Choroid plexus epithelial cell (primary cell): ENCODE measurements around the gene AVPI1.

ENCODE experiments used
- DNase-seq: peaks from one replicate; pipeline ENCODE4 v3.0.0-alpha.2; 2010; ENCODE audit warnings: low read depth
- H3K4me3 ChIP-seq: 2 replicates; pipeline ENCODE4 v1.5.1; 2011; ENCODE audit warnings: low read depth, mild to moderate bottlenecking, control low read depth, low read length, moderate library complexity
- TF ChIP-seq, protein P1 (sequence below): conservative IDR thresholded peaks from 2 replicates; pipeline ENCODE4 v1.5.1; 2011; ENCODE audit warnings: low read depth, mild to moderate bottlenecking, control low read depth, inconsistent platforms, low read length, moderate library complexity

AVPI1 gene

DNA sequence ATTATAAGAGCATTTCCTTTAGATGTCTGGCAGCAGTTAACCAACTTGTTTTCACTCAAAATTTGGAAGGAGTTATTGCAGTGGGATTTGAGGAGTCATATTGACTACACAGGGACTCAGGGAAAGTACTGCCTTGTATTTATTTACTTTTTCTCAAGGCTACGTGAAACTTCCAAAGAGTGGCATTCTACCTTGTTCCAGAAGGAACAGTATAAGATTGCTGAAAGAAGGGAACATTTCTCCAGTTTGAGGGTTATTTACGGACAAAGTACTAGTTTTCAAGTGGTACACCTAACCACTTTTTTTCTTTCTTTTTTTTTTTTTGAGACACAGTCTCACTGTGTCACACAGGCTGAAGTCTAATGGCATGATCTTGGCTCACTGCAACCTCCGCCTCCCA lies 58.8 kb downstream of the AVPI1 start:
- TF ChIP-seq, protein P1, sequence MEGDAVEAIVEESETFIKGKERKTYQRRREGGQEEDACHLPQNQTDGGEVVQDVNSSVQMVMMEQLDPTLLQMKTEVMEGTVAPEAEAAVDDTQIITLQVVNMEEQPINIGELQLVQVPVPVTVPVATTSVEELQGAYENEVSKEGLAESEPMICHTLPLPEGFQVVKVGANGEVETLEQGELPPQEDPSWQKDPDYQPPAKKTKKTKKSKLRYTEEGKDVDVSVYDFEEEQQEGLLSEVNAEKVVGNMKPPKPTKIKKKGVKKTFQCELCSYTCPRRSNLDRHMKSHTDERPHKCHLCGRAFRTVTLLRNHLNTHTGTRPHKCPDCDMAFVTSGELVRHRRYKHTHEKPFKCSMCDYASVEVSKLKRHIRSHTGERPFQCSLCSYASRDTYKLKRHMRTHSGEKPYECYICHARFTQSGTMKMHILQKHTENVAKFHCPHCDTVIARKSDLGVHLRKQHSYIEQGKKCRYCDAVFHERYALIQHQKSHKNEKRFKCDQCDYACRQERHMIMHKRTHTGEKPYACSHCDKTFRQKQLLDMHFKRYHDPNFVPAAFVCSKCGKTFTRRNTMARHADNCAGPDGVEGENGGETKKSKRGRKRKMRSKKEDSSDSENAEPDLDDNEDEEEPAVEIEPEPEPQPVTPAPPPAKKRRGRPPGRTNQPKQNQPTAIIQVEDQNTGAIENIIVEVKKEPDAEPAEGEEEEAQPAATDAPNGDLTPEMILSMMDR = no peak
- DNase-seq = no peak
- no peak overlapping the region for H3K4me3 ChIP-seq

DNA sequence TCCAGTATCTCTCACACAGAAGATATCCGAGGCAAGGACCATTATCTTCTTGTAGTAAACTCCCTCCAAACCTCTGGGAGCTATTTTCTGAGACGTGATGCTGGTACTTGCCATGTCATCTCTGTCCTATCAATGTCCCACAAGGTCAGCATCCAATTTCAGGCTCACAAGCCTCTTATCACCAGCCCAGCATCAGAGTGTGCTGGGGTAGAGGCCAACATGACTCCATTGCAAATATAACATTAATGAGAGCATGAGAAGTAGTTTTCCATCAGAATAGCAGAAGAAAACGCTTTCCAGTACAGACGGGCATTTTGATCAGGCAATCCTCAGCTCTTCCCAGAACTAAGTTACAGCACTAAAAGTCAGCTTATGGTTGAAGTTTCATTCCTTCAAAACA lies 59.3 kb downstream of the AVPI1 start:
- no peak for DNase-seq
- TF ChIP-seq, protein P1 = no peak

More for the DNA sequence above, 59.3 kb downstream of the AVPI1 start:
- no peak overlapping the region for H3K4me3 ChIP-seq
